GM21367 (cell line): ENCODE data around the gene WDR45B.

ENCODE experiments used
- ATAC-seq: cut with Tn5 transposase; IDR thresholded peaks from one replicate; pipeline ENCODE4 v1.9.1; 2021; ENCODE audit not compliant: unreplicated experiment

The WDR45B gene

DNA sequence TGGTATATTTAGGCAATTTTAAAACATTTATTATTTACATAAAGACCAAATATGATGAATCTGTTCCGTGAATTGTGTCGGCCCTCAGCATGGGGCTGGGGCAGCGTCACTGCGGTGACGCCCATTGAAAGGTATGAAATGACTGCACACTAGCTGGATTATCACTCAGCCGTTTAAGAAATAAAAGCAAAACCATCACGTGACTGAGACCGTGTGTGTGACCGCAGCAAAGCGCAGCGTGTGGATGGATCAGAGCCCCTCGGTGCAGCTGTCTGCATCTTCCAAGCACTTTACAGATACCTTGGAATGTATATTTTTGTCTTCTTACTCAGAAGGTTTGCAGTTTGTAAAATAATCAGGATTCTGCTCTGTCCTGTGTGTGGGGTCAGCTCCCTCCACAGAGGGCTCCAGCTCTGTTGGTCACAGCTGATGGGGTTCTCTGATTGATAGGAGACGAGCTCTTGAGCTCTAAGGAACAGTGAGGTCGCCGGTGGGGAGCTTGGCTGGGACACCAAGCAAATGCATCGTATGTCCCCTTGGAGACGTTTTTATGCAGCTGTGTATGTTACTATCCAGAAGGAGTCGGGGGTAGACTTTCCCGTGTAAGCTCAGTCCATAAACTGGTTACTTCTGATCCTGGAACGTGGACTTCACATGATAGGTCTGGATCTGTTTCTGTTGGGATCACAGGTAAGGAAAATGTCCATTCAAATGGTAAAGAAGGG is 45.1 kb downstream of the WDR45B start:
- no peak for ATAC-seq

DNA sequence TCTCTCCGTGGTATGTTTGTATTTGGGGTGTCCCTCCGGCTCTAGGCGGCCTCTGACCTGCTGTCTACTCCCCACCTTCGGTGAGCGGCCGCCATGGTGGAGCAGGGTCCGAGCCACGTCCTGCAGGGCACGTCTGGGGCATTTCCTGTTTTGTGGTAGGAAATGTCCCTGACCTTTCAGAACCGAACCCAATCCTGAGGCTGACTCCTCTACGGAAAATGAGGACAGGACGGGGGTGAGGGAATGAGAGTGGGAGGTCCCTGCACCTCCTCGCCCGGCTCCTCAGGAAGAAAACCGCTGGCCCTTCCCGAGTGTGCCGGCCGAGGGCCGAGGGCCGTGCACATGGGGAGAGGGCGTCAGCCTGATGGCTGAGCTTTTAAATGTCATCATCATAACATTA is 45.8 kb downstream of the WDR45B start:
- no peak for ATAC-seq

DNA sequence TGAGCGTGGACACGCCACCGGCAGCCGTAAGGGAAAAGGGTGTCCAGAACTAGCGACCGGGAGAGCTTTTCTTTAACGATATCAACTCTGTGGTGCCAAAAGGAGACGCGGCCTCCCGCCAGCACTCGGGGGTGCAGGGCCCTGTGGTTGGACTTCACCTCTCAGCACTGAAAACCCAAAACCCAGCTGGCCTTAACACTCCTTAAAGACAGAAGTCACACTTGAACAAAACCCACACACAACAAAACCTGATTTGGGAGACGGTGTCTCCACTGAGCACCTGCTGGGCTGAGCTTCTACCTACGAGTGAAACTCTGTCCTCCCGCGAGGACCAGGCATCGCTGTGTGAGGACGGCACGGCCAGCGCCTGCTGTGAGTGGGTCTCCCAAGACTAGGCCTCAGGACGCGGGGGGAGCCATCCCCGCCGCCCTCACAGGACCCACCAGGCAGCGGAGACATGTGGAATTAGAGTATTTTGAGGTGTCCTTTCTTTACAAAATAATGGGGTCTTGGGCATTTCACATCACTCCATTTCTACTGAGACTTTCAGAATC is 46.7 kb downstream of the WDR45B start:
- no peak for ATAC-seq

GRCh38 chr17:82600731-82601446 is 47.4 kb downstream of the WDR45B start:
- no peak for ATAC-seq

GRCh38 chr17:82599674-82600661 is 48.3 kb downstream of the WDR45B start:
- ATAC-seq: no peak

DNA sequence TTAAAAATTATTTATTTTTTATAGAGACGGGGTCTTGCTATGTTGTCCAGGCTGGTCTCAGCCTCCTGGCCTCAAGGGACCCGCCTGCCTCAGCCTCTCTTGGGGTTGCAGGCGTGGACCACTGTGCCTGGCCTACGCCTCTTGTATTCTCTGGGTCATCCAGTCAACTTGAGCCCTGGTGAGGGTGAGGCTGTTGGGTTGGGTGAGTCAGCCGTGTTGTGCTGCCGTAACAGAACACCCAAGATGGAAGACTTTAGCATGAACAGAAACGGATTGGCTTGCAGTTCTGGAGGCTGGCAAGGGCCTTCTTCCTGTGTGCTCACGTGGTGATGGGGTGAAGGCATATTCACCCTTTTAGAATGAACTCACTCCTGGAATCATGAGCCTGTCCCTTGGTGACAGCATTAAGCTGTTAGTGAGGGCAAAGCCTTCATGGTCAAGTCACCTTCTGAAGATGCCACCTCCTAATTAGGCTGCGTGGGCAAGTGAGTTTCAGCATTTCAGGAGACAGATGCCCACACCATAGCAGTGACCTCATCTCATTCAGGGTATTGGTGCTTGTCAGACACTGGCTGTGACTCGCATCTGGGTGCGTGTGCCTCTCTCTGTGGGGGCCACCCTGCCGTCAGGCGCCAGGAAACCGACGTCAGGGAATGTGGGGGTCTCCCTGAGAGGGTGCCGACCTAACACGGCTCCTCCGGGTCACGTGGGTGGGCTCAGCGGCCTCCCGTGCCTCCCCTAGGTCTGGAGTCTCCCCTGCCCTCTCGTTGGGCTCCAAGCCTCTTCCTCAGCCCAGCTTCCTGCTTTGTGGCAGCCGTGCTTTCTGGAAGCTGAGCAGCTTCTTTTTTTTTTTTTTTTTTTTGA is 49.8 kb downstream of the WDR45B start:
- no peak for ATAC-seq

GRCh38 chr17:82596837-82597672 is 51.2 kb downstream of the WDR45B start:
- ATAC-seq: no peak

GRCh38 chr17:82596296-82596695 is 51.9 kb downstream of the WDR45B start:
- no peak for ATAC-seq

DNA sequence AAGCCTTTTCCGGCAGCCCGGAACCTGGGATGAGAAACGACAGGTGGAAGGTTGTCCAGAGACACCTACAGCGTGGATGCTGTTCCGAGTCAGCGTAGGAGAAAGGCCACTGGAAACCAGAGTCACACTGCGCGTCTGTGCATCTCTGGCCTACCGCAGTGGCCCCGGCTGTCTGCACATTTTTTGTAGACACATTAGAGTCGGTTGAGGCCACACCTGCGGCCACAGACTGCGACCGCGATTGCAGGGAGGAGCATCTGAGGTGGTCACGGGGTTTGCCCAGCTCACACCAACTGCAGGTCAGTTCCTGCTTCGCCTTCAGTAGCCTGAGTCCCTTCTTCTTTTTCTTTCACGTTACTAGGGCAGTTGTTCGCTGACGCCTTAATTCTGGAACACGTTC is 52.4 kb downstream of the WDR45B start:
- no peak for ATAC-seq

DNA sequence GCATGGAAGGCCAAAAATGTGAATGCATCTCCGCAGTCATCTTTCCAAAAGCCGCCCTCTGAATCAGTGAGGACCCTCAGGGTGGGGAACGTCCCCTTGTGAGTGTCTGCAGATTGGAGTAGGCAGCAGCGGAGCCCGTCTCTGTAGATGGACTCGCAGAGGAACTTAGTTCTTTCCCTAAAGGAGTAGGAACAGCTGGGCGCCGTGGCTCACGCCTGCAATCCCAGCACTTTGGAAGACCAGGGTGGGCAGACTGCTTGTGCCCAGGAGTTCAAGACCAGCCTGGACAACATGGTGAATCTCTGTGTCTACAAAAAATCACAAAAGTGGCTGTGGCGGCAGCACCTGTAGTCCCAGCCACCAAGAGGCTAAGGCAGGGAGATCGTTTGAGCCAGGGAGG is 53.7 kb downstream of the WDR45B start:
- ATAC-seq: no peak

DNA sequence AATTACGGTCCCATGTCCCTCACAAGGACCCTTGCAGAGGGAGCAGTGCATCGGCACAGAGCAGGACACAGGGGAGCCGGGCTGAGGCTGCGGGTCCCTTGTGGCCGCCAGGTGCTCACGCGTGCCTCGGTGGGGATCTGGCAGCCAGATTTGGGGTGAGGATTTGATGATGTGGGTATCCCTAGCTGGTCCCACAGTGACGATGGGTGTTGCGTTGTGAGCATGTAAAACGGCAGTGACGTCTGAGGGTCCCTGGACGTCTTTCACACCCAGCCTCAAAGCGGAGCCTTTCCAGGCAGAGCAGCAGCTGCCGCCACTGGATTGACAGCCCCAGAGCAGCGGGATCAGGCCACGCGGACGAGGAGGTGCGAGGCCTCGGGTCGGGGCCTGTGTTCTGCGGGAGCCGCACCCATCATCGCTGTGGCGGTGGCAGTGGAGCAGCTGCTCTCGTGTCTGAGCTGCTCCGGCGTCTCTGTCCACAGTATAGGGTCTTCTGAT is 54.6 kb downstream of the WDR45B start:
- no peak for ATAC-seq

DNA sequence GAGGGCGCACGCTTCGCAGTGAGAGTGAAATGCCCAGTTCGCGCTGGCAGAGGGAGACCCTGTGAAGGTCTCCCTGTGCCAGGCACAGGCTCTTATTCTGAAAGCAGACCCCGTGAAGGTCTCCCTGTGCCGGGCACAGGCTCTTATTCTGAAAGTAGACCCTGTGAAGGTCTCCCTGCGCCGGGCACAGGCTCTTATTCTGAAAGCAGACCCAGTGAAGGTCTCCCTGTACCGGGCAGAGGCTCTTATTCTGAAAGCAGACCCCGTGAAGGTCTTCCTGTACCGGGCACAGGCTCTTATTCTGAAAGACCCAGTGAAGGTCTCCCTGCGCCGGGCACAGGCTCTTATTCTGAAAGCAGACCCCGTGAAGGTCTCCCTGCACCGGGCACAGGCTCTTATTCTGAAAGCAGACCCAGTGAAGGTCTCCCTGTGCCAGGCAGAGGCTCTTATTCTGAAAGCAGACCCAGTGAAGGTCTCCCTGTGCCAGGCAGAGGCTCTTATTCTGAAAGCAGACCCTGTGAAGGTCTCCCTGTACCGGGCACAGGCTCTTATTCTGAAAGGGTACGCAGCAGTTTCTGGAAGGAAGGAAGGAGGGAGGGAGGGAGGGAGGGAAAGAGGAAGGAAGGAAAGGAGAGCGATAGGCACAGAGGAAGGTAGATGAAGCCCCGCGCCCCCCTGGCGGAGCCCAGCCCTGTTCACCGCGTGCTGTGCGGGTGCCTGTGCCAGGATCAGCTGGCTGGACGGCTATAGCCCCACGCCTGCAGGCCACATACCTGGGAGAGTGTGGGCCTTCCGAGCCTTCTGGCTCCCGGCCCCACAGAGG is 55.3 kb downstream of the WDR45B start:
- no peak for ATAC-seq

- ATAC-seq: no peak
Measured at GRCh38 chr17:82592289-82592766, 55.9 kb downstream of the WDR45B start.

GRCh38 chr17:82590881-82591539 is 57.2 kb downstream of the WDR45B start:
- no peak for ATAC-seq

DNA sequence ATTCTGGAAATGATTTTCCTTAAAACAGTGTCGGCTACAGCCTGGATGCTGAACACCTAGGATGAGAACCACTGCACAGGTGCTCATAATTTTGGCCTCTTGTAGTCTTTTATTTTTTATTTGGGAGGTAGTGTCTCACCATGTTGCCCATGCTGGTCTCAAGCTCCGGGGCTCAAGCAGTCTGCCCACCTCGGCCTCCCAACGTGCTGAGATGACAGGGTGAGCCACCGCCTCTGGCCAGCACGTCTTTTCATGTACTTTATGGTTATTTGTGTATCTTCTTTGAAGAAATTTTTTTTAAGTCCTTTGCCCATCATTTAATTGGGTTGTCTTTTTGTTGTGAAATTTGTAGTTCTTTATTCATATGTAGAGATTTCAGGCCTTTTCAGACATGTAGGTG is 58.0 kb downstream of the WDR45B start:
- ATAC-seq: no peak

GRCh38 chr17:82589851-82590180 is 58.4 kb downstream of the WDR45B start:
- no peak for ATAC-seq

- ATAC-seq: no peak
Measured at GRCh38 chr17:82588266-82589175, 59.7 kb downstream of the WDR45B start.
